MM.1S (cell line): ENCODE measurements around the gene WDR36.
"Not testable (repeated sequence)": the region's sequence is repeated elsewhere in the genome, so short reads cannot be mapped to it uniquely, and the experiment has no call there.

Source experiments
- DNase-seq: peaks from one replicate; pipeline ENCODE4 v3.0.0-alpha.2; 2015
- H2AFZ ChIP-seq: fragments of 300-600 bp; sonication (generic); 2 replicates; pipeline ENCODE4 v1.6.0; 2016; ENCODE audit warnings: antibody characterized with exemption, low read length
- H3F3A ChIP-seq: fragments of 300-600 bp; sonication (generic); 2 replicates; pipeline ENCODE4 v1.6.1; 2016; ENCODE audit warnings: mild to moderate bottlenecking, antibody characterized with exemption, low read length, moderate library complexity, mixed read lengths; ENCODE audit not compliant: insufficient read depth
- H3K27ac ChIP-seq: fragments of 300-600 bp; sonication (generic); 2 replicates; pipeline ENCODE4 v1.5.1; 2016; ENCODE audit warnings: mild to moderate bottlenecking, low read length
- H3K27me3 ChIP-seq: fragments of 300-600 bp; sonication (generic); replicated peaks from 2 replicates; pipeline ENCODE4 v1.6.0; 2016; ENCODE audit warnings: low read length; ENCODE audit not compliant: insufficient read depth
- H3K36me3 ChIP-seq: fragments of 300-600 bp; sonication (generic); replicated peaks from 2 replicates; pipeline ENCODE4 v1.6.1; 2016; ENCODE audit warnings: mild to moderate bottlenecking, low read length, mixed read lengths; ENCODE audit not compliant: insufficient read depth
- H3K4me1 ChIP-seq: fragments of 300-600 bp; sonication (generic); 2 replicates; pipeline ENCODE4 v1.6.1; 2016; ENCODE audit warnings: low read length, mixed read lengths
- H3K4me2 ChIP-seq: fragments of 300-600 bp; sonication (generic); 2 replicates; pipeline ENCODE4 v1.6.0; 2016; ENCODE audit warnings: low read depth, low read length
- H3K4me3 ChIP-seq: fragments of 300-600 bp; sonication (generic); 2 replicates; pipeline ENCODE4 v1.5.1; 2016; ENCODE audit warnings: low read length, mixed read lengths
- H3K79me2 ChIP-seq: fragments of 300-600 bp; sonication (generic); 2 replicates; pipeline ENCODE4 v1.6.1; 2016; ENCODE audit warnings: mixed run types, low read length, mixed read lengths
- H3K9ac ChIP-seq: fragments of 300-600 bp; sonication (generic); 2 replicates; pipeline ENCODE4 v1.6.1; 2016; ENCODE audit warnings: low read length, mixed read lengths
- H3K9me2 ChIP-seq: fragments of 300-600 bp; sonication (generic); replicated peaks from 2 replicates; pipeline ENCODE4 v1.6.1; 2016; ENCODE audit warnings: mild to moderate bottlenecking, low read length, mixed read lengths; ENCODE audit not compliant: insufficient read depth
- H3K9me3 ChIP-seq: fragments of 300-600 bp; sonication (generic); replicated peaks from 2 replicates; pipeline ENCODE4 v1.6.1; 2016; ENCODE audit warnings: mild to moderate bottlenecking, low read length, mixed read lengths; ENCODE audit not compliant: insufficient read depth
- H4K20me1 ChIP-seq: fragments of 300-600 bp; sonication (generic); 2 replicates; pipeline ENCODE4 v1.6.1; 2016; ENCODE audit warnings: mild to moderate bottlenecking, low read length, moderate library complexity, mixed read lengths; ENCODE audit not compliant: insufficient read depth
- EZH2 ChIP-seq: fragments of 300-600 bp; sonication (generic); optimal IDR thresholded peaks from 2 replicates; pipeline ENCODE3; 2017; ENCODE audit warnings: low read depth, mild to moderate bottlenecking, antibody characterized with exemption, low read length, mixed read lengths
- EZH2phosphoT487 ChIP-seq: fragments of 300-600 bp; sonication (generic); IDR thresholded peaks from 2 replicates; pipeline ENCODE4 v1.6.1; 2018; ENCODE audit warnings: antibody characterized with exemption, low read length
- TF ChIP-seq, protein P1 (sequence below): fragments of 300-600 bp; sonication (generic); IDR thresholded peaks from 2 replicates; pipeline ENCODE4 v1.5.1; 2016; ENCODE audit warnings: antibody characterized with exemption, low read length, mixed read lengths

The WDR36 gene

DNA sequence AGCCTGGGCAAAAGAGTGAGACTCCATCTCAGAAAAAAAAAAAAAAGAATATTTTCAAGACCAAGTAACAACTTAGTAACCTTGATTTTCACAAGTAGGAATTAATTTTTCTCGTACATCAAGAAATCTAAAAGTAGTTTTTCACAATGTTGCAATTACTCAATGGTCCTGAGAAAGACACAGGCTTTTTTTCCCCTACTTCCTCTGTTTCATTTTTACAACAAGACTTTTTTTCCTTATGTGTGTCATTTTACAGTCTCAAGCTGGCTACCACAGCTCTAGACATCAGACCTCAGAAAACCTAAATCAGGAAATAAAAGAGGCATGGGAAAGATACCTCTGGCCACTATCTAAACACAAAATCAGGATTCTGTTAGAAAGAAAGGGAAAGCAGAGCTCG is 45.9 kb downstream of the WDR36 start:
- TF ChIP-seq, protein P1, sequence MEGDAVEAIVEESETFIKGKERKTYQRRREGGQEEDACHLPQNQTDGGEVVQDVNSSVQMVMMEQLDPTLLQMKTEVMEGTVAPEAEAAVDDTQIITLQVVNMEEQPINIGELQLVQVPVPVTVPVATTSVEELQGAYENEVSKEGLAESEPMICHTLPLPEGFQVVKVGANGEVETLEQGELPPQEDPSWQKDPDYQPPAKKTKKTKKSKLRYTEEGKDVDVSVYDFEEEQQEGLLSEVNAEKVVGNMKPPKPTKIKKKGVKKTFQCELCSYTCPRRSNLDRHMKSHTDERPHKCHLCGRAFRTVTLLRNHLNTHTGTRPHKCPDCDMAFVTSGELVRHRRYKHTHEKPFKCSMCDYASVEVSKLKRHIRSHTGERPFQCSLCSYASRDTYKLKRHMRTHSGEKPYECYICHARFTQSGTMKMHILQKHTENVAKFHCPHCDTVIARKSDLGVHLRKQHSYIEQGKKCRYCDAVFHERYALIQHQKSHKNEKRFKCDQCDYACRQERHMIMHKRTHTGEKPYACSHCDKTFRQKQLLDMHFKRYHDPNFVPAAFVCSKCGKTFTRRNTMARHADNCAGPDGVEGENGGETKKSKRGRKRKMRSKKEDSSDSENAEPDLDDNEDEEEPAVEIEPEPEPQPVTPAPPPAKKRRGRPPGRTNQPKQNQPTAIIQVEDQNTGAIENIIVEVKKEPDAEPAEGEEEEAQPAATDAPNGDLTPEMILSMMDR: no peak
- no peak for TF ChIP-seq EZH2phosphoT487
- TF ChIP-seq EZH2: no peak
- Histone ChIP-seq H2AFZ (no peak overlapping the region), H3K9me3 (no peaks in the 10 kb centered on the region)

DNA sequence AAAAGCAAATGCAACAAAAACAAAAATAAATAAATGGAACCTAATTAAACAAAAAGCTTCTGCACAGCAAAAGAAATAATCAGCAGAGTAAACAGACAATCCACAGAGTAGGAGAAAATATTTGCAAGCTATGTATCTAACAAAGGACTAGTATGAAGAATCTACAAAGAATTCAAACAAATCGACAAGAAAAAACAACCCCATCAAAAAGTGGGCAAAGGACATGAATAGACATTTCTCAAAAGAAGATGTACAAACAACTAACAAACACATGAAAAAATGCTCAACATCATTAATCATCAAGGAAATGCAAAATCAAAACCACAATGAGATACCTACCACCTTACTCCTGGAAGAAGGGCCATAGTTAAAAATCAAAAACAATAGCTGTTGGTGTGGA is 49.3 kb downstream of the WDR36 start:
- H3K9me2 ChIP-seq, H3K4me1 ChIP-seq, H3K9me3 ChIP-seq, H3F3A ChIP-seq, H2AFZ ChIP-seq, H3K4me3 ChIP-seq, H3K9ac ChIP-seq, H3K36me3 ChIP-seq, H3K79me2 ChIP-seq, DNase-seq, H3K27ac ChIP-seq, H4K20me1 ChIP-seq, H3K4me2 ChIP-seq, H3K27me3 ChIP-seq: not testable (repeated sequence)

More for the DNA sequence above, 45.9 kb downstream of the WDR36 start:
- H3F3A ChIP-seq: no peaks in the 10 kb centered on the region
- no peaks in the 10 kb centered on the region for H3K27me3 ChIP-seq
- H3K9ac ChIP-seq: no peak overlapping the region
- no peak for DNase-seq
- no peak overlapping the region for H3K4me3 ChIP-seq
- no peaks in the 10 kb centered on the region for H3K79me2 ChIP-seq
- no peak overlapping the region for H3K27ac ChIP-seq
- no peaks in the 10 kb centered on the region for H3K9me2 ChIP-seq
- H3K4me1 ChIP-seq: no peaks in the 10 kb centered on the region
- H3K36me3 ChIP-seq: no peaks in the 10 kb centered on the region
- H3K4me2 ChIP-seq: no peak overlapping the region
- H4K20me1 ChIP-seq: no peaks in the 10 kb centered on the region

DNA sequence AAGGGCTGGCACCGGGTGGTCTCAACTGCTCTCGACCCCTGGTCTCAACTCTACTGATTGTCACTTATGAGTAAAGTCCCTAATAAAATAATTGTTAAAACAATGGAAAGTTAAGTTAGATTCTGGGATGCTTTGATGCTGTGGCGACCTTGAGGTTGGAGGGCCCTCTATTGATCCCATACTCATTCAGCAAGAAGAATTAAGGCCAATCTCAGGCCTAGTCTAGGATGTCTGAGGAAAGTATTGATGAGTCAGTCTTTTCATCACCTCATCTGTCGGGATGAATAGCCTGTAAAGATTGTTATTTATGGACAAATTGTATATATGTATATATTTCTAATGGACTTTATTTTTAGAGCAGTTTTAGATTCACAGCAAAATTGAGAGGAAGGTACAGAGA is 50.8 kb downstream of the WDR36 start:
- no peak overlapping the region for H3K27ac ChIP-seq
- DNase-seq: no peak
- TF ChIP-seq EZH2phosphoT487 (no peak), EZH2 (no peak)
- TF ChIP-seq, protein P1: no peak
- no peaks in the 10 kb centered on the region for H4K20me1 ChIP-seq
- no peak overlapping the region for H3K4me3 ChIP-seq
- H3K36me3 ChIP-seq: no peaks in the 10 kb centered on the region
- H3K4me1 ChIP-seq: peaks cover 10% of the 10 kb centered on the region
- H3F3A ChIP-seq: peaks cover 2% of the 10 kb centered on the region; the same call in 1 of the 2 replicates
- no peaks in the 10 kb centered on the region for H3K79me2 ChIP-seq
- no peak overlapping the region for H3K4me2 ChIP-seq
- no peaks in the 10 kb centered on the region for H3K27me3 ChIP-seq
- H3K9ac ChIP-seq: no peak overlapping the region
- H3K9me3 ChIP-seq: no peaks in the 10 kb centered on the region
- H2AFZ ChIP-seq: no peak overlapping the region
- H3K9me2 ChIP-seq: no peaks in the 10 kb centered on the region

DNA sequence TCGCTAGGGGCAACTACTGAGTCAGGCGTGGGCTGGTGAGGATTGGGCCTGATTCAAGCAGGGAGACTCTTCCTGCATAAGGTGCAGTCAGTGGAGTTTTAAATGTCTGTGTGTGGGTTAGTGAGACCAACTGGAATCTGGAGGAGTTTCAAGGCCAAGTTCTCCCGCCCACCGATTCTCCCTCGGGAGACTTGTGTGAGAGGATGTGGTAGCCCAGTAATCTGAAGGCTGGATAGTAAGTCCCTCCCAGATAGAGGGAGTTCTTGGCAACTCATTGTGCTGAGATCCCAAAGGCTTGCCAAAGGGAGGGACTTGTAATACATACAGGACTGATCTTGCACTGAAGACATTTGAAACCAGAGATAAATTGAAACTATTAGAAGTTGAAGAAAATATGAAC is 51.8 kb downstream of the WDR36 start:
- H2AFZ ChIP-seq: no peak overlapping the region
- H3K4me3 ChIP-seq: no peak overlapping the region
- no peaks in the 10 kb centered on the region for H3K9me3 ChIP-seq
- TF ChIP-seq, protein P1: no peak
- no peak for TF ChIP-seq EZH2phosphoT487
- TF ChIP-seq EZH2: no peak
- peaks cover 2% of the 10 kb centered on the region; the same call in 1 of the 2 replicates for H3F3A ChIP-seq
- H3K36me3 ChIP-seq: no peaks in the 10 kb centered on the region
- no peak overlapping the region for H3K9ac ChIP-seq
- no peaks in the 10 kb centered on the region for H3K9me2 ChIP-seq
- no peaks in the 10 kb centered on the region for H4K20me1 ChIP-seq
- no peak overlapping the region for H3K27ac ChIP-seq
- DNase-seq: no peak
- no peaks in the 10 kb centered on the region for H3K79me2 ChIP-seq
- peaks cover 10% of the 10 kb centered on the region for H3K4me1 ChIP-seq
- H3K4me2 ChIP-seq: no peak overlapping the region
- H3K27me3 ChIP-seq: no peaks in the 10 kb centered on the region
